ENCODE data around the gene RAX2.
"Not testable (repeated sequence)": the region's sequence is repeated elsewhere in the genome, so short reads cannot be mapped to it uniquely, and the experiment has no call there.

RAX2 gene

GRCh38 chr19:3771906-3772455 lies at the start of gene RAX2:
Gene RAX2 (minus strand): TSS chr19:3772228. CDS start chr19:3771742, 486 bp downstream.
- DNase-seq = no peak

- no peak for DNase-seq
Measured at GRCh38 chr19:3821156-3821555, 49.1 kb upstream of the RAX2 start.

- no peak for DNase-seq
Measured at GRCh38 chr19:3819989-3820388, 48.0 kb upstream of the RAX2 start.

DNA sequence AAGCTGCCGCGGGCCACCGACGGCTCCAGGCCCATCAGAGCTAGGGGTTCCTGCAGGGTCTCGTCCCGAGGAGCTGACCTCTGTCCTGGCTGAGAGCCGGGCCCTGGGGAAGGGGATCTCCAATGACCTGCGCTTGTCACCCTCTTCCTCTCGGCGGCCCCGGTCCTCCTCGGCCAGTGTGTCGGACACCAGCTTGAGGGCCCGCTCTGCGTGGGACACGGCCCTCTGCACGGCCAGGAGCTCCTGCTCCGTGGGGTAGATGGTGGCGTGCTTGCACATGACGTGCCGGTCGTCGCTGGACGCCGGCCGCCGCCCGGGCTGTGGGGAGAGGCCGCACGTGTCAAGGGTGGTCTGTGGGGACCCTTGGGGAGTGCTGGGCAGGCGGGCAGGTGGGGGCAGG lies 46.9 kb upstream of the RAX2 start:
- no peak for DNase-seq

DNA sequence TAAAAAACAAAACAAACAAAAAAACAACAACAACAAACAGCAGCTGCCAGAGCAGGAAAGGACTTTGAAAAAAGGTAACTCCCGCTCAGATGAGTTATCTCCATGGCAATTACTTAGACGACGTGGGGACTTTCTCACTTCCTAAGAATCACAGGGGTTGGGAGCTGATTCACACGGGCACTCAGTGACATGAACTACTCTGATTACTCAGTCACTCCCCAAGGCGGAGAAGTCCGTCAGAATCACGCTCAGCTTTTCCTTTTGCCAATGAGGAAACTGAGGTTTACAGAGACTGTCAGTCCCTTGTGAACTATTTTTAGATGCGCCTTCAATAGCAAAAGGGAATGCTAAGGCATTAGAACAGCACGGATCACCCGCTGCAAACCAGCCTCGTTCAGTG lies 46.4 kb upstream of the RAX2 start:
- no peak for DNase-seq

DNA sequence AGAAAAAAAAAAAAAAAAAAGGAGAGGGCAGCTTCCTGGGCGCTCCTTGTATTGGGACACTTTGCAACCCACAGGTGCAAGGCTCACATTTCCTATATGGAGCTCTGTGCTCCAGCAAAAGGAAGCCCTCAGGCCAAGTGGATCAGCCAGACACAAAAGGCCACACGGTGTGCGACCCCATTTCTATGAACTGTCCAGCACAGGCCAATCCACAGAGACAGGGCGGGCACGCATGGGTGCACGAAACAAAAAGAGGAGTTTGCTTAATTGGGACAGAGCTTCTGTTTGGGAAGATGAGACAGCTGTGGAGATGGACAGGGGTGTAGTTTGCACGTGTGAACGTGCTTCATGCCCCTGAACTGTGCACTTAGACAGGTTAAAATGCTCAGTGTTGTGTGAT lies 45.7 kb upstream of the RAX2 start:
- DNase-seq = peak; percentile 53

DNA sequence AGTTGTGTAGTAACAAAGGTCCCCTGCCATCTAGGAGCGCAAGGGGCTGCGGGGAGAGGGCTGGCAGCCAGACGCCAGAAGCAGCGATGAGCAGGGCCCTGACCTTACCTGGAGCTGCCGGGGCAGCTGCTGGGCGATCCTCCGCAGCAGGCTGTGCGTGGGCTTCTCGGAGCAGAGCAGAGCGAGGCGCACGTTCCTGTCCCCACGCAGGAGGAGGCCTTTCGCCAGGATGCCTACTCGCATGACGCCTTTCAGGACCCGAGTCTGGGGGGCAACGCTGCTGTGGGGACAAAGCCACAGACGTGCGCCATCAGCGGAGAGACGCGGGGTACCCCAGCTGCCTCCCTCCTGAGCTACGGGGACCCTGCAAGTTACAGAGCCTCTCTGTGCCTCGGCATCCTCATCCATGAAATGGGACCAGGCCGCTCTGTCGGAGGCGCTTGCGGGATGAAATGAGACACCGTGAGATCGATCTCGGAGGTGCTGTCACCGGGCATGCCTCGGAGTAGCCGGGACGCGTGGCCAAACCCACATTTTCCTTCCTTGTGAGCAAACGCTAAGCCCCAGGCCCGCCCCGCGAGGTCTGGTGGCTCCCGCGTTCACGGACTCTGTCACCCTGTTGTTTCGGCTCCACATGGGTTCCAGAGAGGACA lies 44.7 kb upstream of the RAX2 start:
- DNase-seq = no peak

DNA sequence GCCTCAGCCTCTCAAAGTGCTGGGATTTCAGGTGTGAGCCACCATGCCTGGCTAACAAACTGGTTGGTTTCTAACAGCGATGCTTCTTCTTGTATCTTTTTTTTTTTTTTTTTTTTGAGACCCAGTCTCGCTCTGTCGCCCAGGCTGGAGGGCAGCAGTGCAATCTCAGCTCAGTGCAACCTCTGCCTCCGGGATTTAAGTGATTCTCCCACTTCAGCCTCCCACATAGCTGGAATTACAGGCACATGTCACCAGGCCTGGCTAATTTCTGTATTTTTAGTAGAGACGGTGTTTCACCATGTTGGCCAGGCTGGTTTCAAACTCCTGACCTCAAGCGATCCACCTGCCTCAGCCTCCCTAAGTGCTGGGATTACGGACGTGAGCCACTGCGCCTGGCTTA lies 44.1 kb upstream of the RAX2 start:
- not testable (repeated sequence) for DNase-seq

DNA sequence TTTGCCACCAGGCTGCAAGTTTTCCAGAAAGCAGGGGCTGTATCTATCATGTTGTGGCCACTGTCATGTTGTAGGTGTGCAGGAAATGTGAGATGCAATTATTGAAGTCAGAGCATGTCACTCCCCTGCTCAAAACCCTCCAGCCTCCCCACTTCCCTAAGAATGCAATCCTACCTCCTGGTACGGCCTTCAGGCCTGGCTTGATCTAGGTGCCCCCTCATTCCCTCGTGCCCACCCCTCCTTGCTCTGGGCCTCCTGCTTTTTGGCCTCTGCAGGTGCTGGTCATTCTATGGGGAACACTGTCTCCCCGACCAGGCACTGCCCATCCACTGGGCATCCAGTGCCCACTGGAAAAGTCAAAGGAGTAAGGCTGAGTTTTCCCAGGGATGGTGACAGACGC lies 42.6 kb upstream of the RAX2 start:
- no peak for DNase-seq

GRCh38 chr19:3813473-3814392 lies 41.7 kb upstream of the RAX2 start:
- no peak for DNase-seq

DNA sequence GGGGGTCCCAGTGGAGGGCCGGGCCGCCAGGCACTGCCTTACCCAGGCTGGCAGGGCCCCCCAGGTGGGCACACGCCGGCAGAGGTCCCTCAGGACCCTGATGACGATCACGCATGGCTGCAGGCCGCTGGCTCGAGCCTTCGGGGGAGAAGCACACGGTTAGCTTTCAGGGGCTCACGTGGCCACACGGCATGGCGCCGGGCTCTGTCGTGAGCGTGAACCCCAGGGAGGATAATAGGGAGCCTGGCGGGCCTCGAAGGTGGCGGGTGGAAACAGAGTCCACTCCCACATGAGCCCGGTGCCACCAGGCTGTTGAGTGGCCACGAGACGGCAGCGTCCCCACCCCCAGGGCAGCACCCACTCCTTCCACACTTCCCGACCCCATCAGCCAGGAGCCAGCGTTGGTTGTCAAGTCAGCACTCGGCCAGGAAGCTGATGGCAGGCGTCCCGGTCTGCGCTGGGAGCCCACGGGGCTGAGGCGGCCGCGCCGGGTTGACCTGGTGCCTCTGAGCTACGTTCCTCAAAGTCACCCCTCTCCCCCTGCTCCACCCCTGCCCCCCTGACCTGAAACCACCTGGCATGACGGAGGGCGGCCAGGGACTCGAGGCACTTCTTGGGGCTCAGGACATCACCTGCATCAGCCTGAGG lies 38.8 kb upstream of the RAX2 start:
- no peak for DNase-seq

- no peak for DNase-seq
Measured at GRCh38 chr19:3809881-3810707, 38.1 kb upstream of the RAX2 start.

GRCh38 chr19:3808420-3809143 lies 36.6 kb upstream of the RAX2 start:
- no peak for DNase-seq

- DNase-seq = no peak
Measured at GRCh38 chr19:3807574-3808354, 35.7 kb upstream of the RAX2 start.

- no peak for DNase-seq
Measured at GRCh38 chr19:3807131-3807480, 35.1 kb upstream of the RAX2 start.

GRCh38 chr19:3805859-3806258 lies 33.8 kb upstream of the RAX2 start:
- DNase-seq = no peak

GRCh38 chr19:3804429-3804828 lies 32.4 kb upstream of the RAX2 start:
- no peak for DNase-seq

DNA sequence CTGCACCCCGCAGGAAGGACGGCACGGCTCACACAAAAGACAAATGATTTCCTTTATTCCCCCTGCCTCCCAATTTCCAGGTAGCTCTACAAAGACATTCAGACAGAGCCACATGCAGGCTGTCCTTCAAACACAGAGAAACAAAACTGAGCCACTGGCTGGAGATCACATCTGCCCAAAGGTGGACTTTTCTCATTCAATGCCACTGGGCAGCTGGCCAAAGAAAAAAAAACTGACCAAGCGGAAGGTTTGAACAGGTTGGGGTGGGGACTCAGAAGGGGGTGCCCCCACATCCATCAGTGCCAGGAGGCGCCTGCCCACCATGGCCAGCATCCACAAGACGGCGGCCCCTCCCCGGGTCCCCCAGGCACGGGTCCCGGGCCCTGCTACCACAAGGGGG lies 32.0 kb upstream of the RAX2 start:
- no peak for DNase-seq

- DNase-seq = no peak
Measured at GRCh38 chr19:3803114-3803888, 31.3 kb upstream of the RAX2 start.

GRCh38 chr19:3801412-3802096 lies 29.5 kb upstream of the RAX2 start:
- peak; percentile 77 for DNase-seq

Data from retina (tissue), 1 donor.